ENCODE data around the gene GRM1.
"Not testable (repeated sequence)": the region's sequence is repeated elsewhere in the genome, so short reads cannot be mapped to it uniquely, and the experiment has no call there.

Gene GRM1

DNA sequence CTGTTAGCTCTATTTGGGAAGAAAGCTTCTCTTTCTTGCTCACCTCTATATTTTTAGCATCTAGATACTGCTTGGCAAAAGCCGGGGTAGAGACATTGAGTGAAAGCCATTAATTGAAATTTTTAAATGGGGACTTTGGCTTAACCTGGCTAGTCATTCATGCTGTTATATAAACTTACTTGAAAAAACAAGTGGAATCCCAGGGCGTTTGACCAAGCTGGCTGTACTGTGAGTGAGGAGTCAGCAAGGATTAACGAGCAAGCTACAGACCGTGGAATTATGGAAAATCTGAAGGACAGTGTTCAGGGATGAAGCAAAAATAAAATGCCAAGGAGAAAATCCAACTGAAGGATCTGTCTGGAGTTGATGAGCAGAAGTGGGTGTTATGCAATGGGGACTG lies 232.0 kb downstream of the GRM1 start:
- in situ Hi-C loops (cut with HindIII; ENCODE audit: low sequenced_read_pairs), result no loop called here
- TF ChIP-seq, protein P1, sequence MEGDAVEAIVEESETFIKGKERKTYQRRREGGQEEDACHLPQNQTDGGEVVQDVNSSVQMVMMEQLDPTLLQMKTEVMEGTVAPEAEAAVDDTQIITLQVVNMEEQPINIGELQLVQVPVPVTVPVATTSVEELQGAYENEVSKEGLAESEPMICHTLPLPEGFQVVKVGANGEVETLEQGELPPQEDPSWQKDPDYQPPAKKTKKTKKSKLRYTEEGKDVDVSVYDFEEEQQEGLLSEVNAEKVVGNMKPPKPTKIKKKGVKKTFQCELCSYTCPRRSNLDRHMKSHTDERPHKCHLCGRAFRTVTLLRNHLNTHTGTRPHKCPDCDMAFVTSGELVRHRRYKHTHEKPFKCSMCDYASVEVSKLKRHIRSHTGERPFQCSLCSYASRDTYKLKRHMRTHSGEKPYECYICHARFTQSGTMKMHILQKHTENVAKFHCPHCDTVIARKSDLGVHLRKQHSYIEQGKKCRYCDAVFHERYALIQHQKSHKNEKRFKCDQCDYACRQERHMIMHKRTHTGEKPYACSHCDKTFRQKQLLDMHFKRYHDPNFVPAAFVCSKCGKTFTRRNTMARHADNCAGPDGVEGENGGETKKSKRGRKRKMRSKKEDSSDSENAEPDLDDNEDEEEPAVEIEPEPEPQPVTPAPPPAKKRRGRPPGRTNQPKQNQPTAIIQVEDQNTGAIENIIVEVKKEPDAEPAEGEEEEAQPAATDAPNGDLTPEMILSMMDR (IDR thresholded peaks at IDR 0.05; ENCODE audit: low read depth, low read length), result no peak
- no peak for DNase-seq (ENCODE audit: low read depth, low spot score)
- no peak overlapping the region for H3K4me3 ChIP-seq (ENCODE audit: low read depth, low read length)

DNA sequence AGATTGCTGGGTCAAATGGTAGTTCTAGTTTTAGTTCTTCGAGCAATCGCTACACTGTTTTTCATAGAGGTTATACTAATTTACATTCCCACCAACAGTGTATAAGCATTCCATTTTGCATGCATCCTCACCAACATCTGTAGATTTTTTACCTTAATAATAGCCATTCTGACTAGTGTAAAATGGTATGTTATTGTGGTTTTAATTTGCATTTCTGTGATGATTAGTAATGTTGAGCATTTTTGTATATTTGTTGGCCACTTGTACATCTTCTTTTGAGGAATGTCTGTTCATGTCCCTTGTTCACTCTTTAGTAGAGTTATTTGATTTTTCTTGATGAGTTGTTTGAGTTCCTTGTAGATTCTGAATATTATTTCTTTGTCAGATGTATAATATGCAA lies 236.2 kb downstream of the GRM1 start:
- peak; percentile 13 for DNase-seq (ENCODE audit: low read depth, low spot score)
- TF ChIP-seq, protein P1 (IDR thresholded peaks at IDR 0.05; ENCODE audit: low read depth, low read length), result no peak
- in situ Hi-C loops (cut with HindIII; ENCODE audit: low sequenced_read_pairs), result no loop called here
- H3K4me3 ChIP-seq (ENCODE audit: low read depth, low read length), result no peak overlapping the region

DNA sequence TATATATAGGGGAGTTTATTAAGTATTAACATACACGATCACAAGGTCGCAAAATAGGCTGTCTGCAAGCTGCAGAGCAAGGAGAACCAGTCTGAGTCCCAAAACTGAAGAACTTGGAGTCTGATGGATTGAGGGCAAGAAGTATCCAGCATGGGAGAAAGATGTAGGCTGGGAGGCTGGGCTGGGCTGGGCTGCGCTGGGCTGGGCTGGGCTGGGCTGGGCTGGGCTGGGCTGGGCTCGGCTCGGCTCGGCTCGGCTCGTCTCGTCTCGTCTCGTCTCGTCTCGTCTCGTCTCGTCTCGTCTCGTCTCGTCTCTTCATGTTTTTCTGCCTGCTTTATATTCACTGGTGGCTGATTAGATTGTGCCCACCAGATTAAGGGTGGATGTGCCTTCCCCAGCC lies 238.6 kb downstream of the GRM1 start:
- in situ Hi-C loops (cut with HindIII; ENCODE audit: low sequenced_read_pairs), result no loop called here
- TF ChIP-seq, protein P1 (IDR thresholded peaks at IDR 0.05; ENCODE audit: low read depth, low read length), result no peak

DNA sequence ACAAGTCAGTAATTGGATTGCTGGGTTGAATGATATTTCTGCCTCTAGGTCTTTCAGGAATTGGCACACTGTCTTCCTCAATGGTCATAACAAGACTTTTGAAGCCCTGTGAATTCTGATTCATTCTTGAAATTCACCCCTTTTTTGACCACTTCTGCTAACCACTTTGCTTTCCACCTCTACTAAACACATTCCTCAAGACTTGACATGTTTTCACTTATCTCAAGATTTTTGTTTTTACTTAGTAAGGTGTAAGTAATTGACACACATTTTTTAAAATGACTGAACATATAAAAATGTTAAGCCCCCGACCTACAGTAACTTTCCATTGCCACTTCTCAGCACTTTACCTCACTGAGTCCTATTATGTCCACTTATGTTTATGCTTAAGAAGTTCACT lies 239.1 kb downstream of the GRM1 start:
- in situ Hi-C loops (cut with HindIII; ENCODE audit: low sequenced_read_pairs), result no loop called here
- DNase-seq (ENCODE audit: low read depth, low spot score), result no peak
- TF ChIP-seq, protein P1 (IDR thresholded peaks at IDR 0.05; ENCODE audit: low read depth, low read length), result no peak

More for the DNA sequence above, 238.6 kb downstream of the GRM1 start:
- H3K4me3 ChIP-seq (ENCODE audit: low read depth, low read length), result no peak overlapping the region
- DNase-seq (ENCODE audit: low read depth, low spot score), result no peak

DNA sequence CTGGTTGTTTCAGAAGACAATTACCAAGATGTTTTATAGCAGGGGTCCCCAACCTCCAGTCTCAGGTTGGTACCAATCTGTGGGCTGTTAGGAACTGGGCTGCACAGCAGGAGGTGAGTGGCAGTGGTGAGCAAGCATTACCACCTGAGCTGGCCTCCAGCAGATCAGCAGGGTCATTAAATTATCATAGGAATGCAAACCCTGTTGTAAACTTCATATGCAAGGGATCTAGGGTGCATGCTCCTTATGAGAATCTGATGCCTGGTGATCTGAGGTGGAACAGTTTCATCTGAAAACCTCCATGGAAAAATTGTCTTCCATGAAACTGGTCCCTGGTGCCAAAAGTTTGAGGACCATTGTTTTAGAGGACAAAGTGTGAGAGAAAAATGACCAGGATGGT lies 240.6 kb downstream of the GRM1 start:
- TF ChIP-seq, protein P1 (IDR thresholded peaks at IDR 0.05; ENCODE audit: low read depth, low read length), result no peak
- H3K4me3 ChIP-seq (ENCODE audit: low read depth, low read length), result no peak overlapping the region
- DNase-seq (ENCODE audit: low read depth, low spot score), result no peak
- in situ Hi-C loops (cut with HindIII; ENCODE audit: low sequenced_read_pairs), result no loop called here

More for the DNA sequence above, 239.1 kb downstream of the GRM1 start:
- H3K4me3 ChIP-seq (ENCODE audit: low read depth, low read length), result no peak overlapping the region

DNA sequence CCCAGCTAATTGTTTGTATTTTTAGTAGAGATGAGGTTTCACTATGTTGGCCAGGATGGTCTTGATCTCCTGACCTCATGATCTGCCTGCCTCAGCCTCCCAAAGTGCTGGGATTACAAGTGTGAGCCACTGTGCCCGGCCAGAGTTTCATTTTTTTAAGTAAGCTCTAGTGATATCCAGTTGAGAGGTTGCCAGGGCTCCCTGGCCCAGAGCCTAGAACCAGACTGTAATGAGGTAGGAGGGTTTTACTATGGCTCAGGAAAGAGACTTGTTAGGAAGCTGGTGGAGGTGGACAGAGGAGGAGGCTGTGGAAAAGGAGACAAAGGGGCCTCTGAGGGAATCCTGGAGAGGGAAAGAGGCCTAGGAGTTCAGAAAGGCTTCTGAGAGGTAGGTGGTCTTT lies 242.3 kb downstream of the GRM1 start:
- peak; percentile 84 for DNase-seq (ENCODE audit: low read depth, low spot score)
- in situ Hi-C loops (cut with HindIII; ENCODE audit: low sequenced_read_pairs); H3K4me3 ChIP-seq (ENCODE audit: low read depth, low read length): not testable (repeated sequence)

DNA sequence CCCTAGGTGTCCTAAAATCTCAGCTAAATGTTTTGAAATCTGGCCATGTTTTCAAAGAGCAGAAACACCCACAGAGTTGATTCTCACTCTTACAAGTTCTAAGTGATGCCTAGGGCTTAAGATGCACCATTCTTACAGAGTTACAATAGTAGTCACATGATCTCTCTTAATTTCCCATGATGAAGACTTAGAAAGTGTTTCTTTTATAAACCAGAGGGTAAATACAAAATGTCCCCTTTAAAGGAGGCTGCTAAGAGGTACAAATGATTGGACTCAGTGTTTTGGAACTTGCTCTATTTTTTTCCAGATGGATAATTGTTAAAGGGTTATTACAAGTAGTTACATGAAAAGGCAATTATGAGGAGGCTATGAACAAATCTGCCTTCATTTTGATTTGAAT lies 244.6 kb downstream of the GRM1 start:
- TF ChIP-seq, protein P1 (IDR thresholded peaks at IDR 0.05; ENCODE audit: low read depth, low read length), result no peak
- DNase-seq (ENCODE audit: low read depth, low spot score), result no peak
- H3K4me3 ChIP-seq (ENCODE audit: low read depth, low read length), result no peak overlapping the region
- in situ Hi-C loops (cut with HindIII; ENCODE audit: low sequenced_read_pairs), result no loop called here

Data from astrocyte of the spinal cord (primary cell).